ENCODE results near the gene NIT1. TPM values are rescaled to one million over a fixed set of nuclear protein-coding genes. Genes with fewer than 3 reads are reported as not detected.

NIT1 gene
- 47.5 and 48.5 TPM in 2 replicates for total RNA-seq

- no peaks in the 10 kb centered on the region for H3K27me3 Mint-ChIP-seq (ENCODE audit: low read depth)
- peak within 1 kb of the TSS; percentile 93 for H3K4me3 Mint-ChIP-seq (ENCODE audit: low read depth)
- DNase-seq (ENCODE audit: low spot score): peak; percentile 84
- peak within 1 kb of the TSS; percentile 96 for H3K27ac Mint-ChIP-seq
- peaks cover 70% of the 10 kb centered on the region for H3K36me3 Mint-ChIP-seq (ENCODE audit: low read depth)
- H3K9me3 Mint-ChIP-seq: no peaks in the 10 kb centered on the region
- intact Hi-C loops (cut with micrococcal nuclease): loop anchor here (1.0 to 10.0 kb wide), 8 partner anchors 14 to 493 kb away; partner anchors contain the start of genes CD48, DEDD, PPOX and USF1
- H3K4me1 Mint-ChIP-seq (ENCODE audit: low read depth): peaks cover 51% of the 10 kb centered on the region
Measured at GRCh38 chr1:161117759-161118581, at the start of gene NIT1, which contains the start of gene PFDN2. NIT1 (plus strand) TSS chr1:161118105; CDS start chr1:161118177, 72 bp downstream. PFDN2 (minus strand) TSS chr1:161118037; CDS start chr1:161118026, 11 bp downstream.

GRCh38 chr1:161068306-161069234, 49.3 kb upstream of the NIT1 start:
- peak overlapping the region; percentile 98 for H3K27ac Mint-ChIP-seq
- intact Hi-C loops (cut with micrococcal nuclease): loop anchor here (1.0 to 5.0 kb wide), 3 partner anchors 23 to 89 kb away; partner anchors contain the start of genes USF1 and USP21
- peak; percentile 80 for DNase-seq (ENCODE audit: low spot score)
- no peaks in the 10 kb centered on the region for H3K27me3 Mint-ChIP-seq (ENCODE audit: low read depth)
- peaks cover 47% of the 10 kb centered on the region for H3K4me1 Mint-ChIP-seq (ENCODE audit: low read depth)
- H3K36me3 Mint-ChIP-seq (ENCODE audit: low read depth): peaks cover 40% of the 10 kb centered on the region
- H3K4me3 Mint-ChIP-seq (ENCODE audit: low read depth): peak overlapping the region; percentile 100
- H3K9me3 Mint-ChIP-seq: no peaks in the 10 kb centered on the region

GRCh38 chr1:161069241-161069640, 48.7 kb upstream of the NIT1 start:
- peak overlapping the region; percentile 100 for H3K4me3 Mint-ChIP-seq (ENCODE audit: low read depth)
- H3K27ac Mint-ChIP-seq: peak overlapping the region; percentile 98
- peaks cover 40% of the 10 kb centered on the region for H3K4me1 Mint-ChIP-seq (ENCODE audit: low read depth)
- peak; percentile 24 for DNase-seq (ENCODE audit: low spot score)
- intact Hi-C loops (cut with micrococcal nuclease): loop anchor here (5.0 kb wide), 1 partner anchor 88 kb away; the partner anchor contains the start of gene USP21
- H3K36me3 Mint-ChIP-seq (ENCODE audit: low read depth): peaks cover 33% of the 10 kb centered on the region
- H3K27me3 Mint-ChIP-seq (ENCODE audit: low read depth): no peaks in the 10 kb centered on the region
- H3K9me3 Mint-ChIP-seq: no peaks in the 10 kb centered on the region

GRCh38 chr1:161069731-161070270, 48.1 kb upstream of the NIT1 start, which contains the start of gene ARHGAP30:
ARHGAP30 (minus strand) TSS chr1:161069891; CDS start chr1:161069624, 267 bp downstream.
- intact Hi-C loops (cut with micrococcal nuclease): loop anchor here (1.0 to 5.0 kb wide), 4 partner anchors 22 to 88 kb away; partner anchors contain the start of genes DEDD, NIT1, PFDN2 and USP21
- peak within 1 kb of the TSS; percentile 100 for H3K4me3 Mint-ChIP-seq (ENCODE audit: low read depth)
- H3K27me3 Mint-ChIP-seq (ENCODE audit: low read depth): no peaks in the 10 kb centered on the region
- peak; percentile 85 for DNase-seq (ENCODE audit: low spot score)
- peak within 1 kb of the TSS; percentile 98 for H3K27ac Mint-ChIP-seq
- H3K36me3 Mint-ChIP-seq (ENCODE audit: low read depth): peaks cover 28% of the 10 kb centered on the region
- peaks cover 35% of the 10 kb centered on the region for H3K4me1 Mint-ChIP-seq (ENCODE audit: low read depth)
- no peaks in the 10 kb centered on the region for H3K9me3 Mint-ChIP-seq

- Mint-ChIP-seq H3K4me3 (ENCODE audit: low read depth) (no peak overlapping the region), H3K27me3 (ENCODE audit: low read depth) (no peaks in the 10 kb centered on the region), H3K9me3 (no peaks in the 10 kb centered on the region), H3K36me3 (ENCODE audit: low read depth) (peaks cover 28% of the 10 kb centered on the region), H3K4me1 (ENCODE audit: low read depth) (peaks cover 35% of the 10 kb centered on the region), H3K27ac (peak overlapping the region; percentile 84)
- DNase-seq (ENCODE audit: low spot score): no peak
- intact Hi-C loops (cut with micrococcal nuclease): loop anchor here (1.0 to 5.0 kb wide), 3 partner anchors 22 to 62 kb away; partner anchors contain the start of genes DEDD, NIT1 and PFDN2
Measured at GRCh38 chr1:161070761-161071160, 47.1 kb upstream of the NIT1 start.

- Mint-ChIP-seq H3K9me3 (no peaks in the 10 kb centered on the region), H3K4me1 (ENCODE audit: low read depth) (peaks cover 29% of the 10 kb centered on the region)
- intact Hi-C loops (cut with micrococcal nuclease): loop anchor here (2.0 to 5.0 kb wide), 2 partner anchors 47 to 60 kb away; partner anchors contain the start of genes DEDD, NIT1 and PFDN2
Measured at GRCh38 chr1:161071886-161072371, 46.0 kb upstream of the NIT1 start.

GRCh38 chr1:161072751-161073449, 45.0 kb upstream of the NIT1 start:
- intact Hi-C loops (cut with micrococcal nuclease): loop anchor here (5.0 kb wide), 1 partner anchor 59 kb away; the partner anchor contains the start of gene DEDD
- H3K4me1 Mint-ChIP-seq (ENCODE audit: low read depth): peaks cover 21% of the 10 kb centered on the region
- H3K27ac Mint-ChIP-seq: no peak overlapping the region
- peaks cover 11% of the 10 kb centered on the region for H3K36me3 Mint-ChIP-seq (ENCODE audit: low read depth)
- no peaks in the 10 kb centered on the region for H3K9me3 Mint-ChIP-seq
- no peak overlapping the region for H3K4me3 Mint-ChIP-seq (ENCODE audit: low read depth)
- DNase-seq (ENCODE audit: low spot score): no peak
- no peaks in the 10 kb centered on the region for H3K27me3 Mint-ChIP-seq (ENCODE audit: low read depth)

More at GRCh38 chr1:161071886-161072371, 46.0 kb upstream of the NIT1 start:
- no peak overlapping the region for H3K27ac Mint-ChIP-seq
- no peaks in the 10 kb centered on the region for H3K27me3 Mint-ChIP-seq (ENCODE audit: low read depth)
- DNase-seq (ENCODE audit: low spot score): no peak
- peaks cover 20% of the 10 kb centered on the region for H3K36me3 Mint-ChIP-seq (ENCODE audit: low read depth)
- H3K4me3 Mint-ChIP-seq (ENCODE audit: low read depth): no peak overlapping the region

- intact Hi-C loops (cut with micrococcal nuclease): loop anchor here (5.0 kb wide), 1 partner anchor 59 kb away; the partner anchor contains the start of gene DEDD
- no peak overlapping the region for H3K4me3 Mint-ChIP-seq (ENCODE audit: low read depth)
- peaks cover 17% of the 10 kb centered on the region for H3K4me1 Mint-ChIP-seq (ENCODE audit: low read depth)
- H3K27me3 Mint-ChIP-seq (ENCODE audit: low read depth): no peaks in the 10 kb centered on the region
- DNase-seq (ENCODE audit: low spot score): no peak
- no peaks in the 10 kb centered on the region for H3K9me3 Mint-ChIP-seq
- peaks cover 6% of the 10 kb centered on the region for H3K36me3 Mint-ChIP-seq (ENCODE audit: low read depth)
- H3K27ac Mint-ChIP-seq: no peak overlapping the region
Measured at GRCh38 chr1:161073474-161074121, 44.3 kb upstream of the NIT1 start.

- intact Hi-C loops (cut with micrococcal nuclease): loop anchor here (5.0 kb wide), 1 partner anchor 57 kb away; the partner anchor contains the start of gene DEDD
- DNase-seq (ENCODE audit: low spot score): no peak
- peaks cover 17% of the 10 kb centered on the region for H3K4me1 Mint-ChIP-seq (ENCODE audit: low read depth)
Measured at GRCh38 chr1:161074676-161075368, 43.1 kb upstream of the NIT1 start.

GRCh38 chr1:161076410-161076809, 41.5 kb upstream of the NIT1 start:
- peaks cover 6% of the 10 kb centered on the region for H3K4me1 Mint-ChIP-seq (ENCODE audit: low read depth)
- H3K36me3 Mint-ChIP-seq (ENCODE audit: low read depth): no peaks in the 10 kb centered on the region
- H3K27ac Mint-ChIP-seq: no peak overlapping the region
- DNase-seq (ENCODE audit: low spot score): no peak
- H3K9me3 Mint-ChIP-seq: no peaks in the 10 kb centered on the region
- intact Hi-C loops (cut with micrococcal nuclease): no loop called here
- H3K4me3 Mint-ChIP-seq (ENCODE audit: low read depth): no peak overlapping the region
- H3K27me3 Mint-ChIP-seq (ENCODE audit: low read depth): peaks cover 2% of the 10 kb centered on the region

More at GRCh38 chr1:161074676-161075368, 43.1 kb upstream of the NIT1 start:
- no peaks in the 10 kb centered on the region for H3K36me3 Mint-ChIP-seq (ENCODE audit: low read depth)
- H3K27me3 Mint-ChIP-seq (ENCODE audit: low read depth): peaks cover 2% of the 10 kb centered on the region
- H3K27ac Mint-ChIP-seq: no peak overlapping the region
- H3K4me3 Mint-ChIP-seq (ENCODE audit: low read depth): no peak overlapping the region
- H3K9me3 Mint-ChIP-seq: no peaks in the 10 kb centered on the region
